ENCODE data around the gene PTPRN2.

Gene PTPRN2

GRCh38 chr7:158077151-158077840, 510.3 kb downstream of the PTPRN2 start:
- no peaks in the 10 kb centered on the region for H3K4me1 Mint-ChIP-seq (ENCODE audit: low read depth in 2 of 2)
- no peaks in the 10 kb centered on the region for H3K9me3 Mint-ChIP-seq
- no peak overlapping the region for H3K4me3 Mint-ChIP-seq
- H3K27me3 Mint-ChIP-seq, result no peaks in the 10 kb centered on the region
- no peaks in the 10 kb centered on the region for H3K36me3 Mint-ChIP-seq (ENCODE audit: insufficient read depth)
- DNase-seq, result no peak
- H3K27ac Mint-ChIP-seq, result no peak overlapping the region
- no peak for ATAC-seq (replicated peaks)

DNA sequence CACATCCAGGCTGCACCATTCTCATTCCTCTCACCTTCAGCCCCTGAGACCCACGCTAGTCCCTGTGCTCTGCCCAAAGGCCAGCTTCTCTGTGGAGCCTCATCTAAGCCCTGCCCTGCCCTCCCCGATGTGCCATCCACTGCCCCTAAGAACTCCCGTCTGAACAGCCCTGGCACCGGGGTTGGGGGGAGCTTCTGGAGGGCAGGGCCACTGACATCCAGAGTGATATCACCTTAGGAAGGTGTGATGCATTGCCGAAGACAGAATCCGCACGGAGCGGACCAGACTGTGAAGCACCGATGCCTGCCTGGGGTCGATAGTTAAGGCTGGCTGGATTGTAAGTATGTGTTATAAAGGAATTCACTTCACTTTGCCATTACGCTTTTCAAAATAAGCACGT, 511.0 kb downstream of the PTPRN2 start:
- H3K4me1 Mint-ChIP-seq (ENCODE audit: low read depth in 2 of 2), result no peaks in the 10 kb centered on the region
- H3K4me3 Mint-ChIP-seq, result no peak overlapping the region
- H3K27ac Mint-ChIP-seq, result no peak overlapping the region
- DNase-seq (no peak), ATAC-seq (replicated peaks) (no peak)
- no peaks in the 10 kb centered on the region for H3K27me3 Mint-ChIP-seq
- H3K36me3 Mint-ChIP-seq (ENCODE audit: insufficient read depth), result no peaks in the 10 kb centered on the region
- H3K9me3 Mint-ChIP-seq, result no peaks in the 10 kb centered on the region

DNA sequence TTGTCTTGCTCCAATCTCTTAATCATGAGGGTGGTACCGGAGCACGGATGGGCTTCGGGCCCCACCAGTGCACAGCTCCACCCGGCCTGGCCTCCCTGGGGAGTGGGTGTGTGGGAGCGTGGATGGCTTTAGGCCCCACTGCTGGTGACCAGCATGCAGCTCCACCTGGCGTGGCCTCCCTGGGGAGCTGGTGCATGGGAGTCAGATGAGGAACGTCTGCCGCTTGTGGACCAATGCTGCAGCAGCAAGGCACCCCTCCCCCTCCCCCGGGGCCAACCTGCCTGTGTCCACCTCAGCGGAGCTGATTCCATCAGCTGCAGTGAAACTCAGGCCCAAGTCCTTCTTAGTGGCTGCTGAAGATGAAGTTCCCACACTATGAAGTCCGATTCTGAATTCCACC, 511.4 kb downstream of the PTPRN2 start:
- H3K9me3 Mint-ChIP-seq, result no peaks in the 10 kb centered on the region
- no peak overlapping the region for H3K4me3 Mint-ChIP-seq
- ATAC-seq (replicated peaks) (no peak), DNase-seq (no peak)
- no peaks in the 10 kb centered on the region for H3K27me3 Mint-ChIP-seq
- H3K36me3 Mint-ChIP-seq (ENCODE audit: insufficient read depth), result no peaks in the 10 kb centered on the region
- H3K4me1 Mint-ChIP-seq (ENCODE audit: low read depth in 2 of 2), result no peaks in the 10 kb centered on the region
- H3K27ac Mint-ChIP-seq, result no peak overlapping the region

- no peaks in the 10 kb centered on the region for H3K4me1 Mint-ChIP-seq (ENCODE audit: low read depth in 2 of 2)
- DNase-seq, result no peak
- no peaks in the 10 kb centered on the region for H3K36me3 Mint-ChIP-seq (ENCODE audit: insufficient read depth)
- no peaks in the 10 kb centered on the region for H3K27me3 Mint-ChIP-seq
- no peak for ATAC-seq (replicated peaks)
- no peak overlapping the region for H3K4me3 Mint-ChIP-seq
- no peaks in the 10 kb centered on the region for H3K9me3 Mint-ChIP-seq
- H3K27ac Mint-ChIP-seq, result no peak overlapping the region
Observed at GRCh38 chr7:158075633-158076001, 512.0 kb downstream of the PTPRN2 start.

DNA sequence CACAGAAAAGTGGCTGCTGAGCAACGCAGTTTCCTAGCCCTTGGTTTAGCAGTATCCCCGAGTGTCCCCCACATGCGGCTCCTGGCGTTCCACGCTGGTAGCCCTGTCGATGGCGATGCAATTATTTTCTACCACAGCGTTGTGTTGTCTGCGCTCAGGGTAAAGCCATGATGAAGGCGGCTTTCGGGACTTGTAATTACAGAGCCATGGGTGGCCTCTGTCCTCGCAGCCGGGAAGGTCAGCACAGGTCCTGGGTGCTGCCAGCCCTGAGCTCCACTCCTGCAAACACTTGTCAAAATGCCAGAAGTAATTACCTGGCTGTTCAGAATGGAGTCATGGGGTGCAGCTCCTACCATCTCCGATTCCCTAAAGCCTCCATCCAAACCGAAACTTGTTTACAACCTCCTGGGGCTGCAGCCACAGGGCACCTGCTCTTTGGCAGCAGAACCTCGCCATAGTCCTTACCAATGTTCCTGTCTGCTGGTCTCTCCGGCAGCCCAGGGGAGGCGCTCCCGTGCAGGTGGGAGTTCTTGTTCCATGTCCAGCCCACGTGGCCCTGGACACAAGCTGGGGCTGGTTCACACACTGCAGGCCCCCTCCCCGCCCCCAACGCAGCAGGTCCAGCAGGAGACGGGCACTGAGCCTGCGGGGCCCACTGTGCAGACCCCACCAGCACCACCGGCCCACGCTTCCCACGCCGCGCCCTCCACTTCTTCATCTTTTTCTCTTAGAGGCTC, 512.6 kb downstream of the PTPRN2 start:
- DNase-seq (no peak), ATAC-seq (replicated peaks) (no peak)
- Mint-ChIP-seq H3K36me3 (ENCODE audit: insufficient read depth) (no peaks in the 10 kb centered on the region), H3K27me3 (no peaks in the 10 kb centered on the region), H3K27ac (no peak overlapping the region), H3K4me3 (no peak overlapping the region), H3K9me3 (peaks cover 2% of the 10 kb centered on the region in 2 donors), H3K4me1 (ENCODE audit: low read depth in 2 of 2) (no peaks in the 10 kb centered on the region)

DNA sequence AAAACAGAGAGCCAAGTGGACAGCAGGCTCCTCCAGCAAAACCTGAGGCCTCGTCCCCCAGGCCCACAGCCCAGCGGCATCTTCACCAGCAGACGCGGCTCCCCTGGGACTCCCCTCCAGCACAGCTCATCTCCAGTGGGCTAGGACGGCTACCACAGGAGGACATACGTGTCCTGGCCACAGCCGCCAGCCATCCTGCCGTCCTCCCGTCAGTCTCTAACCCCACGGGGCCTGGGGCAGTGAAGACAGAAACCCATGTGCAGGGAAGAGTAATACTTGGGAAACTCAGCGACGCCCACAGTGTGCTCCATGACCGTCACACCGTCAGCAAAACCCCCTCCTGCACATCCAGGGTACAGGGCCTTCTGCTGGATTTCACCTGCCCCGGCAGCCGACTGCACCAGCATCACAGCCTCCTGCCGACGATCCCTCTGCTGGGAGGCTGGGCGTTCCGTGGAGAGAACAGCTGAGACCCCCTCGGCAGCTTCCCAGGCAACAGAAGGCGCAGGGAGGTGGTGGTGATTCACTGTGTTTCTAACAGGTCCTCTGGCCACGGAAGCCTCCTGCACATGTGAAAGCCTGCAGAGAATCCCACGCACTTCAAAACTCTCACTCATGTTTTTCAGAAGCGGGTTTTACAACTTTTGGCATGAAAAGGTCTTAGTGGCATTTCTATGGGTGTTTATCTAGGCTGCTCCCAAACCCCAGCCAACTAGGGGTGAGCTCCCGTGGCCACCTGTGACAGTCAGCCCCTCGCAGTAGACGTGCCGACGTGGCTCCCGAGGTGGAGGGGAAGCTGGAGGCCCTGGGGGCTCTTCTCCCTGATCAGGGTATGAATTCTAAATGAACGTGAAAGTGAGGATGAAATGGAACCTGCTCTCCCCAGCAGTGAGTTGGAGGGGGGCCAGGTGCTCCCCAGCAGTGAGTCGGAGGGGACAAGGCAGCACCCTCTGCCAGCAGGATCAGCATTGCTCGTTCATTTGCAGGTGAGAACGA, 513.5 kb downstream of the PTPRN2 start:
- no peaks in the 10 kb centered on the region for H3K27me3 Mint-ChIP-seq
- ATAC-seq (replicated peaks), result no peak

DNA sequence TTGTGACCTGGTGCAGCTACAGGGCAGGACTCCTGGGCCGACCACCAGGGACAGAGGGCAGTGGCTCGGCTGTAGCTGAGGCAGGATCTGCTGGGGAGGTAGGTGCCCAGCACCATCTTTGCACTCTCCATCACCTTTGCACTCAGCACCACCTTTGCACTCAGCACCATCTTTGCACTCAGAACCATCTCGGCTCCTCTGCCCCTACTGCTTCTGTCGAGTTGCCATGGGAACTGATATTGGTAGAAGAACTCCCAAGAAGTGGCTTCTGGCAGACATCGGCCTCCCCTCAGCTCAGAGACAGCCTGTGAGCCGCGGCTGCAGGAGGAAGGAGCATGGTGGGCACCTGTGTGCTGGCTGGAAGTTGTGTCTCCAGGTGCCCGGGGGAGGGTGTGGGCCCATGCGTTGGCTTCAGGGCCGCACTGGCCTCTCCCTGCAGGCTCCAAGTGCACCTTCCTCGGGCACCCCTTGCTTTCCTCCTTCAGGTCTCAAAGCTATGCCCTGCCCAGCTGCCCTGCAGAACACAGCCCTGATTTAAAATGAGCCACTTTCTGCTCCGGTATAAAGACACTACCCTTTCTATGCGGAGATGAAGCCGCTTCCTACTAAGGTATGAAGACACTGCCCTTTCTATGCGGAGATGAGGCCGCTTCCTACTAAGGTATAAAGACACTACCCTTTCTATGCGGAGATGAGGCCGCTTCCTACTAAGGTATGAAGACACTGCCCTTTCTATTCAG, 514.5 kb downstream of the PTPRN2 start:
- H3K36me3 Mint-ChIP-seq (ENCODE audit: insufficient read depth), result no peaks in the 10 kb centered on the region
- no peak overlapping the region for H3K4me3 Mint-ChIP-seq
- H3K9me3 Mint-ChIP-seq, result peaks cover 2 to 9% of the 10 kb centered on the region in 2 donors
- no peak overlapping the region for H3K27ac Mint-ChIP-seq
- DNase-seq (no peak), ATAC-seq (replicated peaks) (no peak)
- no peaks in the 10 kb centered on the region for H3K27me3 Mint-ChIP-seq
- no peaks in the 10 kb centered on the region for H3K4me1 Mint-ChIP-seq (ENCODE audit: low read depth in 2 of 2)

More for the DNA sequence above, 513.5 kb downstream of the PTPRN2 start:
- H3K4me3 Mint-ChIP-seq, result no peak overlapping the region
- no peaks in the 10 kb centered on the region for H3K4me1 Mint-ChIP-seq (ENCODE audit: low read depth in 2 of 2)
- no peaks in the 10 kb centered on the region for H3K36me3 Mint-ChIP-seq (ENCODE audit: insufficient read depth)
- H3K9me3 Mint-ChIP-seq, result peaks cover 2 to 9% of the 10 kb centered on the region in 2 donors
- no peak overlapping the region for H3K27ac Mint-ChIP-seq
- DNase-seq, result no peak

- no peak overlapping the region for H3K27ac Mint-ChIP-seq
- ATAC-seq (replicated peaks) (no peak), DNase-seq (no peak)
- no peaks in the 10 kb centered on the region for H3K4me1 Mint-ChIP-seq (ENCODE audit: low read depth in 2 of 2)
- peaks cover 2 to 9% of the 10 kb centered on the region in 2 donors for H3K9me3 Mint-ChIP-seq
- H3K36me3 Mint-ChIP-seq (ENCODE audit: insufficient read depth), result no peaks in the 10 kb centered on the region
- no peaks in the 10 kb centered on the region for H3K27me3 Mint-ChIP-seq
- no peak overlapping the region for H3K4me3 Mint-ChIP-seq
Observed at GRCh38 chr7:158070222-158070920, 517.3 kb downstream of the PTPRN2 start.

GRCh38 chr7:158068853-158069252, 518.8 kb downstream of the PTPRN2 start:
- no peak for DNase-seq
- no peak overlapping the region for H3K27ac Mint-ChIP-seq
- ATAC-seq (replicated peaks), result no peak
- no peak overlapping the region for H3K4me3 Mint-ChIP-seq
- no peaks in the 10 kb centered on the region for H3K36me3 Mint-ChIP-seq (ENCODE audit: insufficient read depth)
- peaks cover 0 to 11% of the 10 kb centered on the region in 2 donors for H3K27me3 Mint-ChIP-seq
- H3K4me1 Mint-ChIP-seq (ENCODE audit: low read depth in 2 of 2), result no peaks in the 10 kb centered on the region
- H3K9me3 Mint-ChIP-seq, result peaks cover 2 to 9% of the 10 kb centered on the region in 2 donors

- H3K4me3 Mint-ChIP-seq, result no peak overlapping the region
- H3K36me3 Mint-ChIP-seq (ENCODE audit: insufficient read depth), result no peaks in the 10 kb centered on the region
- H3K9me3 Mint-ChIP-seq, result peaks cover 2 to 9% of the 10 kb centered on the region in 2 donors
- no peaks in the 10 kb centered on the region for H3K4me1 Mint-ChIP-seq (ENCODE audit: low read depth in 2 of 2)
- DNase-seq (no peak), ATAC-seq (replicated peaks) (no peak)
- H3K27me3 Mint-ChIP-seq, result peaks cover 0 to 12% of the 10 kb centered on the region in 2 donors
- H3K27ac Mint-ChIP-seq, result no peak overlapping the region
Observed at GRCh38 chr7:158067931-158068482, 519.6 kb downstream of the PTPRN2 start.

GRCh38 chr7:158067219-158067930, 520.2 kb downstream of the PTPRN2 start:
- H3K27ac Mint-ChIP-seq, result no peak overlapping the region
- H3K4me3 Mint-ChIP-seq, result no peak overlapping the region
- DNase-seq, result no peak
- H3K4me1 Mint-ChIP-seq (ENCODE audit: low read depth in 2 of 2), result no peaks in the 10 kb centered on the region
- H3K9me3 Mint-ChIP-seq, result peaks cover 2 to 9% of the 10 kb centered on the region in 2 donors
- peaks cover 0 to 12% of the 10 kb centered on the region in 2 donors for H3K27me3 Mint-ChIP-seq
- no peak for ATAC-seq (replicated peaks)
- H3K36me3 Mint-ChIP-seq (ENCODE audit: insufficient read depth), result no peaks in the 10 kb centered on the region

DNA sequence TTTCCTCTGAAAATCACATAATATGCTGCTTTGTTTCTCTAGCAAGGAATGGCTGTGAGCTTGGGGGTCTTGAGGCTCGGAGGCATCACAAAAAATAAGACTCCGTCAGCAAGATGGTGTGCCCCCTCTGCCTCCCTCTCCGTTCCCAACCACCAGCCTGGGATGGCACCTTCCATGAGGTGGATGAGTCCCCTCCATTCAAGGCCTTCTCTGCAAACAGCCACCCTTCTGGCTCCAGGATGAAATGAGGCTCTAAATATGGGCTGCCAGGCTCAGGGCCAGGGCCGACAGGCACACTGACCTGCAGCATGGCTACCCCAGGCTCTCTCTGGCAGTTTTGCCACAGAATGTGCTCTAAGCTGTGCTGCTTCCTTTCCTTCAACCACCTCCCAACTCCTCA, 521.5 kb downstream of the PTPRN2 start:
- DNase-seq (no peak), ATAC-seq (replicated peaks) (no peak)
- H3K36me3 Mint-ChIP-seq (ENCODE audit: insufficient read depth), result no peaks in the 10 kb centered on the region
- peaks cover 0 to 1% of the 10 kb centered on the region in 2 donors for H3K4me1 Mint-ChIP-seq (ENCODE audit: low read depth in 2 of 2)
- no peak overlapping the region for H3K27ac Mint-ChIP-seq
- peaks cover 0 to 12% of the 10 kb centered on the region in 2 donors for H3K27me3 Mint-ChIP-seq
- H3K9me3 Mint-ChIP-seq, result peaks cover 2 to 9% of the 10 kb centered on the region in 2 donors
- H3K4me3 Mint-ChIP-seq, result no peak overlapping the region

All from effector memory CD8-positive, alpha-beta T cell (primary cell).